Body of pancreas (tissue), 4 donors: ENCODE data around the gene RPE65.

ENCODE experiments used
- POLR2A ChIP-seq, 3 donors: fragments of 450-650 bp; IDR thresholded peaks; one replicate each; pipeline ENCODE4 v1.6.1; 2016; ENCODE audit warnings: antibody characterized with exemption in 3 of 3, mild to moderate bottlenecking in 2 of 3
- TF ChIP-seq, protein P1 (sequence below), 7 experiments: fragments of 450-650 bp in 4 of 7; fragments of 200-600 bp in 3 of 7; sonication (generic) in 3 of 7; IDR thresholded peaks; one replicate each; pipeline ENCODE4 v1.5.1; 2016 to 2019; ENCODE audit warnings: antibody characterized with exemption in 7 of 7

DNA sequence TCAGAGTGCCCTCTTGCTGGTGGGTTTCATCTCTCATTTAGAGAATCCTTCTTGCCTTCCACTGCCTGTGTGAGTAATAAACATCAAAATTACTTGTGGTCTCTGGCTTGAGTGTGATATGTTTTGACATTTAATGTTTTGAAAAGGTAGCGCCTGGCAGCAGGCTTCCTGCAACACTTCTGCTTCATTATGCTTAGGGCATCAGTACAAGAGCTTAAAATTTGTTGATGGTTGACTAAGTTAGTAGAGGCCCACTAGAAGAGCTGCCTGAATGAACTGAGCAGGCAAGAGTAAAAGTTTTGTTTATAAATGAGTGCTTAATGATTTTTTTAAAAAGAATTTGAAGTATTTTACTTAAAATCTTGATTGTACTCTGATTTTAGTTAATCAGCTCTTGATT is 6.4 kb upstream of the RPE65 start:
- TF ChIP-seq, protein P1, sequence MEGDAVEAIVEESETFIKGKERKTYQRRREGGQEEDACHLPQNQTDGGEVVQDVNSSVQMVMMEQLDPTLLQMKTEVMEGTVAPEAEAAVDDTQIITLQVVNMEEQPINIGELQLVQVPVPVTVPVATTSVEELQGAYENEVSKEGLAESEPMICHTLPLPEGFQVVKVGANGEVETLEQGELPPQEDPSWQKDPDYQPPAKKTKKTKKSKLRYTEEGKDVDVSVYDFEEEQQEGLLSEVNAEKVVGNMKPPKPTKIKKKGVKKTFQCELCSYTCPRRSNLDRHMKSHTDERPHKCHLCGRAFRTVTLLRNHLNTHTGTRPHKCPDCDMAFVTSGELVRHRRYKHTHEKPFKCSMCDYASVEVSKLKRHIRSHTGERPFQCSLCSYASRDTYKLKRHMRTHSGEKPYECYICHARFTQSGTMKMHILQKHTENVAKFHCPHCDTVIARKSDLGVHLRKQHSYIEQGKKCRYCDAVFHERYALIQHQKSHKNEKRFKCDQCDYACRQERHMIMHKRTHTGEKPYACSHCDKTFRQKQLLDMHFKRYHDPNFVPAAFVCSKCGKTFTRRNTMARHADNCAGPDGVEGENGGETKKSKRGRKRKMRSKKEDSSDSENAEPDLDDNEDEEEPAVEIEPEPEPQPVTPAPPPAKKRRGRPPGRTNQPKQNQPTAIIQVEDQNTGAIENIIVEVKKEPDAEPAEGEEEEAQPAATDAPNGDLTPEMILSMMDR (IDR thresholded peaks at IDR 0.05): no peak
- no peak for TF ChIP-seq POLR2A (IDR thresholded peaks at IDR 0.05)
